H1 (cell line): ENCODE results near the gene IL23A. TPM values are rescaled to one million over a fixed set of nuclear protein-coding genes. Genes with fewer than 3 reads are reported as not detected.

ENCODE experiments used
- CTCF ChIA-PET: fragments of 300-600 bp; sonication (Branson Sonifier 250); formaldehyde crosslinking; loops from one replicate; lab custom pipeline; 2021; ENCODE audit not compliant: partially characterized antibody; lab: Charles Lee
- POLR2A ChIA-PET: fragments of 300-600 bp; sonication (Branson Sonifier 250); formaldehyde crosslinking; loops from one replicate; lab custom pipeline; 2021; ENCODE audit warnings: inconsistent platforms; ENCODE audit not compliant: partially characterized antibody; lab: Charles Lee
- DNase-seq, 2 experiments: peaks; one replicate each; pipeline versions ENCODE4 v3.0.0 to v3.0.0-alpha.2; 2010 to 2022; ENCODE audit warnings: low spot score in 2 of 2, low read depth in 1 of 2, mixed read lengths in 1 of 2
- FAIRE-seq: peaks from 2 replicates; lab custom pipeline; 2011; peaks lifted over from hg19 to GRCh38; lab: Jason Lieb, UNC
- H2AFZ ChIP-seq: 2 replicates; pipeline ENCODE4 v1.8.1; 2012; ENCODE audit warnings: low read length, inconsistent platforms
- H2AK5ac ChIP-seq: 2 replicates; pipeline ENCODE4 v1.6.1; 2013; ENCODE audit warnings: low read depth, low read length
- H2BK120ac ChIP-seq: replicated peaks from 2 replicates; pipeline ENCODE3; 2013; ENCODE audit warnings: low read depth, low read length, inconsistent platforms
- H2BK12ac ChIP-seq: 2 replicates; pipeline ENCODE4 v1.6.1; 2013; ENCODE audit warnings: low read depth, low read length
- H2BK15ac ChIP-seq: 2 replicates; pipeline ENCODE4 v1.6.1; 2013; ENCODE audit warnings: low read length
- H2BK20ac ChIP-seq: 2 replicates; pipeline ENCODE4 v1.6.1; 2013; ENCODE audit warnings: low read length
- H2BK5ac ChIP-seq: 2 replicates; pipeline ENCODE4 v1.6.1; 2013; ENCODE audit warnings: low read depth, low read length
- H3K14ac ChIP-seq: 2 replicates; pipeline ENCODE4 v1.6.1; 2013; ENCODE audit warnings: inconsistent platforms; ENCODE audit not compliant: insufficient read length
- H3K18ac ChIP-seq: 2 replicates; pipeline ENCODE4 v1.6.1; 2013; ENCODE audit warnings: low read length; ENCODE audit errors: extremely low read depth
- H3K23ac ChIP-seq: 2 replicates; pipeline ENCODE4 v1.6.1; 2013; ENCODE audit warnings: inconsistent platforms; ENCODE audit not compliant: insufficient read length
- H3K23me2 ChIP-seq: 2 replicates; pipeline ENCODE4 v1.6.1; 2013; ENCODE audit warnings: low read depth, low read length
- H3K27ac ChIP-seq: 2 replicates; pipeline ENCODE4 v1.6.1; 2011; ENCODE audit warnings: low read depth, low read length, inconsistent platforms
- H3K27me3 ChIP-seq, 4 experiments: replicated peaks in 1 of 4; 1 replicate in 1 of 4; 2 replicates in 3 of 4; pipeline versions ENCODE4 v1.6.1 to v1.8.1; 2011 to 2013; ENCODE audit warnings: low read length in 3 of 4, mild to moderate bottlenecking in 3 of 4, inconsistent platforms in 2 of 4, mixed read lengths in 2 of 4, moderate library complexity in 1 of 4; ENCODE audit not compliant: control insufficient read depth in 3 of 4, insufficient read depth in 3 of 4; ENCODE audit errors: extremely low read depth in 1 of 4
- H3K36me3 ChIP-seq, 4 experiments: 2 replicates each; pipeline versions ENCODE4 v1.6.1 to v1.8.1; 2011 to 2013; ENCODE audit warnings: mild to moderate bottlenecking in 4 of 4, low read length in 3 of 4, moderate library complexity in 2 of 4, control low read depth in 1 of 4, inconsistent platforms in 1 of 4; ENCODE audit not compliant: insufficient read depth in 4 of 4, control insufficient read depth in 2 of 4
- H3K4ac ChIP-seq: replicated peaks from 2 replicates; pipeline ENCODE3; 2013; ENCODE audit warnings: low read length, low read depth, mixed read lengths, inconsistent platforms; ENCODE audit not compliant: insufficient read length
- H3K4me1 ChIP-seq, 4 experiments: replicated peaks in 1 of 4; 1 replicate in 1 of 4; 2 replicates in 3 of 4; pipeline versions ENCODE4 v1.6.1 to v1.8.1; 2011 to 2013; ENCODE audit warnings: low read length in 3 of 4, inconsistent platforms in 2 of 4, mixed read lengths in 1 of 4; ENCODE audit not compliant: insufficient read depth in 4 of 4, control insufficient read depth in 3 of 4
- H3K4me2 ChIP-seq, 2 experiments: 2 replicates each; pipeline versions ENCODE4 v1.6.1 to v1.8.1; 2011 to 2013; ENCODE audit warnings: low read depth in 2 of 2, low read length in 2 of 2, control low read depth in 1 of 2, inconsistent platforms in 1 of 2, mild to moderate bottlenecking in 1 of 2; ENCODE audit not compliant: insufficient read depth in 1 of 2
- H3K4me3 ChIP-seq, 4 experiments: fragments of 200-600, 300-600 bp in 1 of 4; sonication (generic), shearing (Covaris generic), sonication (Bioruptor Twin) in 1 of 4; 2 replicates each; pipeline versions ENCODE4 v1.5.1 to v1.8.1; 2011 to 2016; ENCODE audit warnings: low read length in 4 of 4, low read depth in 3 of 4, control low read depth in 2 of 4, inconsistent platforms in 2 of 4, mild to moderate bottlenecking in 2 of 4, mixed read lengths in 1 of 4, moderate library complexity in 1 of 4; ENCODE audit not compliant: insufficient read depth in 2 of 4; ENCODE audit errors: extremely low read depth in 1 of 4
- H3K56ac ChIP-seq: replicated peaks from 2 replicates; pipeline ENCODE3; 2013; ENCODE audit warnings: low read depth, mild to moderate bottlenecking, mixed read lengths, low read length, inconsistent platforms; ENCODE audit not compliant: insufficient read length
- H3K79me1 ChIP-seq: 2 replicates; pipeline ENCODE4 v1.6.1; 2013; ENCODE audit warnings: low read depth, low read length, control low read depth
- H3K79me2 ChIP-seq, 2 experiments: 2 replicates each; pipeline versions ENCODE4 v1.6.1 to v1.8.1; 2012 to 2013; ENCODE audit warnings: low read length in 2 of 2, mild to moderate bottlenecking in 2 of 2, inconsistent platforms in 1 of 2; ENCODE audit not compliant: insufficient read depth in 2 of 2, control insufficient read depth in 1 of 2
- H3K9ac ChIP-seq, 4 experiments: replicated peaks in 1 of 4; 1 replicate in 1 of 4; 2 replicates in 3 of 4; pipeline versions ENCODE4 v1.6.1 to v1.8.1; 2011 to 2013; ENCODE audit warnings: low read depth in 3 of 4, low read length in 3 of 4, control low read depth in 2 of 4, mild to moderate bottlenecking in 2 of 4, moderate library complexity in 2 of 4, inconsistent platforms in 1 of 4; ENCODE audit errors: extremely low read depth in 1 of 4
- H3K9me3 ChIP-seq, 2 experiments: 2 replicates each; pipeline versions ENCODE4 v1.6.1 to v1.8.1; 2012 to 2013; ENCODE audit warnings: mild to moderate bottlenecking in 2 of 2, moderate library complexity in 2 of 2, control low read depth in 1 of 2, inconsistent platforms in 1 of 2, low read depth in 1 of 2, low read length in 1 of 2, mixed read lengths in 1 of 2; ENCODE audit not compliant: insufficient read depth in 2 of 2
- H4K20me1 ChIP-seq, 2 experiments: replicated peaks in 1 of 2; 2 replicates each; pipeline versions ENCODE3 to v1.8.1; 2011 to 2013; ENCODE audit warnings: inconsistent platforms in 2 of 2, low read length in 2 of 2, mild to moderate bottlenecking in 1 of 2; ENCODE audit not compliant: insufficient read depth in 2 of 2, control insufficient read depth in 1 of 2
- H4K5ac ChIP-seq: 2 replicates; pipeline ENCODE4 v1.6.1; 2013; ENCODE audit warnings: low read length, low read depth, mixed read lengths, inconsistent platforms; ENCODE audit not compliant: insufficient read length
- H4K8ac ChIP-seq: 2 replicates; pipeline ENCODE4 v1.8.0; 2013; ENCODE audit warnings: mild to moderate bottlenecking, moderate library complexity, low read length, inconsistent platforms; ENCODE audit not compliant: insufficient read depth; ENCODE audit errors: extremely low read depth
- H4K91ac ChIP-seq: replicated peaks from 2 replicates; pipeline ENCODE3; 2013; ENCODE audit warnings: low read length, mixed read lengths, inconsistent platforms; ENCODE audit not compliant: insufficient read length
- FOSL1 ChIP-seq: IDR thresholded peaks from 2 replicates; pipeline ENCODE4 v1.6.1; 2011; ENCODE audit warnings: mild to moderate bottlenecking, low read depth, low read length, moderate library complexity; ENCODE audit not compliant: insufficient read depth
- POLR2A ChIP-seq, 2 experiments: IDR thresholded peaks; 1 replicate in 1 of 2; 2 replicates in 1 of 2; pipeline ENCODE4 v1.6.1; 2011; ENCODE audit warnings: low read depth in 2 of 2, low read length in 2 of 2, mild to moderate bottlenecking in 2 of 2; ENCODE audit errors: control extremely low read depth in 1 of 2
- SAP30 ChIP-seq: fragments of 300-600 bp; sonication (generic); IDR thresholded peaks from 2 replicates; pipeline ENCODE4 v1.7.1; 2012; ENCODE audit warnings: low read length, moderate library complexity, mild to moderate bottlenecking, inconsistent platforms; ENCODE audit not compliant: insufficient read depth, insufficient replicate concordance
- SIRT6 ChIP-seq: IDR thresholded peaks from one replicate; pipeline ENCODE4 v1.7.1; 2012; ENCODE audit warnings: low read length, inconsistent platforms
- YY1 ChIP-seq: IDR thresholded peaks from 2 replicates; pipeline ENCODE4 v1.6.1; 2011; ENCODE audit warnings: low read depth, mild to moderate bottlenecking, low read length
- WGBS, 2 experiments: shearing (Covaris generic) in 1 of 2; methylation state at CpG; one replicate each; pipeline versions ENCODE4 v1.1.6 to v1.1.7; 2013 to 2015; ENCODE audit warnings: low lambda C conversion rate in 2 of 2, mixed read lengths in 2 of 2, inconsistent platforms in 1 of 2, low coverage in 1 of 2, missing lambda C conversion rate in 1 of 2; ENCODE audit not compliant: insufficient replicate concordance in 2 of 2, insufficient coverage in 1 of 2, insufficient read length in 1 of 2; ENCODE audit errors: extremely low coverage in 1 of 2, missing lambda C conversion rate in 1 of 2; 5-methylcytosine and 5-hydroxymethylcytosine counted together
- polyA plus RNA-seq, 7 experiments: library from polyadenylated mRNA; depleted of rRNA in 3 of 7; stranded (reverse) in 5 of 7; unstranded in 2 of 7; fragments of >200 nt in 5 of 7; fragments of 200-250 nt in 2 of 7; gene quantifications; 1 replicate in 5 of 7; 2 replicates in 1 of 7; 4 replicates in 1 of 7; pipeline versions ENCODE4 v1.2.1 to v1.2.3, GENCODE V29; 2011 to 2013; ENCODE audit warnings: missing spikeins in 2 of 7, mixed read lengths in 2 of 7
- total RNA-seq: library from RNA; stranded (reverse); fragmentation: NEBNext Ultra II Directional; extraction: Animal tissue kit (Norgen Biotek cat#: 25700); gene quantifications from 2 replicates; pipeline ENCODE4 v1.2.1, GENCODE V29; 2021
- TF ChIP-seq, protein P1 (sequence below): IDR thresholded peaks from 2 replicates; pipeline ENCODE4 v1.6.1; 2011; ENCODE audit warnings: low read length, improper control_type of control experiment

IL23A gene
- total and polyA plus RNA-seq, 2 of the 8 experiments (the other 6 are each of a cell fraction or from before 2014, with no cell fraction given), result 2.3 to 3.6 TPM

DNA sequence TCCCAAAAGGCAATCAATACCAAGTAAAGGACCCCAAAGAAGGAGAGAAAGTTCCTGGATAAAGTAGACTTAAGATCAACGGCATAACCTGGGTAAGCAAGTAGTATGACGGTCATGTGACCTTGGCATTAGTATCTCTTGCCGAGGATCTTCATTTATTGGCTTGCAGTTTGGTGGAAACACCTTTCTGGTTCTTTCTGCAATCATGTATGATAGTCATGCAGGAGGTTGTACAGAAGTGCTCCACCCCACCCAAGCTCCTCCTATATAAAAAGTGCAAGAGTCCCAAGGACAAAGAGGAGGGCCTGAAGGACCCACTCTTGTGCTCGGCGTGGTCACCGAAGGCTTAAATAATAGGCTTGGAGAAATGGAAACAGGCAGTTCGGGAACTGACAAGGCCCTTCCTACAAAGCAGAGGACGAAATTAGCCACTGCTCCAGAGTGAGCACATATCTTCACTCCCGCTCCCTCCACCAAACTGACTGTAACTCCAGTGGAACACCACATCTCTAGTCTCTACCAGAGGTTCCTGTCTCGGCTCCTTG is 39.3 kb upstream of the IL23A start:
- ChIA-PET CTCF (interaction anchor here (0.9 to 1.1 kb wide), 2 partner anchors 23 to 46 kb away, joined by 3 to 4 read pairs; no protein-coding TSS in a partner anchor), POLR2A (interaction anchor here (1.0 to 2.1 kb wide), 10 partner anchors 19 to 182 kb away, joined by 3 to 14 read pairs (median 4); partner anchors contain the start of genes ANKRD52, COQ10A, IL23A and PAN2)
- H4K91ac ChIP-seq, result no peak overlapping the region
- no peak overlapping the region for H2BK120ac ChIP-seq
- no peak overlapping the region for H2AK5ac ChIP-seq
- no peaks in the 10 kb centered on the region for H3K79me1 ChIP-seq
- H3K9me3 ChIP-seq, result no peaks in the 10 kb centered on the region
- H2BK15ac ChIP-seq, result no peak overlapping the region
- H3K18ac ChIP-seq, result 0 out of 2 replicates have a peak overlapping the region, but pooled peaks have one; percentile 9
- peaks cover 3% of the 10 kb centered on the region; the same call in 1 of the 2 replicates for H3K23me2 ChIP-seq
- no peak overlapping the region for H2BK20ac ChIP-seq
- H3K14ac ChIP-seq, result no peak overlapping the region
- H3K4me2 ChIP-seq, result peak overlapping the region; percentile 82 to 90
- peak overlapping the region; percentile 46; the same call in 1 of the 2 replicates for H4K8ac ChIP-seq
- TF ChIP-seq YY1 (no peak), SAP30 (peak; percentile 42), FOSL1 (no peak), SIRT6 (no peak), POLR2A (IDR thresholded peaks at IDR 0.05; ENCODE audit: control extremely low read depth in 1 of 2, low read depth in 2 of 2, low read length in 2 of 2) (peak in 1 of 2 experiments; percentile 40; a peak in 1 of 3 replicates)
- TF ChIP-seq, protein P1, sequence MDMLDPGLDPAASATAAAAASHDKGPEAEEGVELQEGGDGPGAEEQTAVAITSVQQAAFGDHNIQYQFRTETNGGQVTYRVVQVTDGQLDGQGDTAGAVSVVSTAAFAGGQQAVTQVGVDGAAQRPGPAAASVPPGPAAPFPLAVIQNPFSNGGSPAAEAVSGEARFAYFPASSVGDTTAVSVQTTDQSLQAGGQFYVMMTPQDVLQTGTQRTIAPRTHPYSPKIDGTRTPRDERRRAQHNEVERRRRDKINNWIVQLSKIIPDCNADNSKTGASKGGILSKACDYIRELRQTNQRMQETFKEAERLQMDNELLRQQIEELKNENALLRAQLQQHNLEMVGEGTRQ, result peak; percentile 54; the same call in 1 of the 2 replicates
- no peak overlapping the region for H4K5ac ChIP-seq
- no peak overlapping the region for H3K4ac ChIP-seq
- DNase-seq (peak in 1 of 2 experiments; percentile 46), FAIRE-seq (no peak)
- peak overlapping the region; percentile 45; the same call in 1 of the 2 replicates for H3K27ac ChIP-seq
- peak overlapping the region; percentile 65 to 75 (median 68) for H3K9ac ChIP-seq
- H3K27me3 ChIP-seq, result no peaks in the 10 kb centered on the region
- no peak overlapping the region for H2BK12ac ChIP-seq
- H3K4me1 ChIP-seq, result peaks cover 0 to 9% (median 2%) of the 10 kb centered on the region in 4 experiments; a peak in 4 of 7 replicates
- peaks cover 0 to 2% of the 10 kb centered on the region in 2 experiments for H4K20me1 ChIP-seq
- peaks cover 12 to 38% of the 10 kb centered on the region in 2 experiments for H3K79me2 ChIP-seq
- peak overlapping the region; percentile 95 to 99 (median 96) for H3K4me3 ChIP-seq
- H3K23ac ChIP-seq, result no peak overlapping the region
- WGBS, 2 experiments, result 26% methylated on average over 10 of the region's 10 CpGs; no CpG with 5 or more reads in 1 of the 2 experiments
- peaks cover 0 to 5% (median 3%) of the 10 kb centered on the region in 4 experiments; a peak in 3 of 8 replicates for H3K36me3 ChIP-seq
- H3K56ac ChIP-seq, result peak overlapping the region; percentile 24
- H2BK5ac ChIP-seq, result 0 out of 2 replicates have a peak overlapping the region, but pooled peaks have one; percentile 69
- H2AFZ ChIP-seq, result no peak overlapping the region
